Testis (tissue), 3 donors: ENCODE results near the gene WASF2. TPM values are rescaled to one million over a fixed set of nuclear protein-coding genes. Genes with fewer than 3 reads are reported as not detected.
"Not testable (repeated sequence)": the region's sequence is repeated elsewhere in the genome, so short reads cannot be mapped to it uniquely, and the experiment has no call there.

Experiments
- DNase-seq: peaks from one replicate; pipeline ENCODE4 v3.0.0-alpha.2; 2019
- H3K27ac ChIP-seq, 2 donors: fragments of 200-600 bp; sonication (generic); one replicate each; pipeline ENCODE4 v1.5.1; 2019
- H3K27me3 ChIP-seq: fragments of 200-600 bp; sonication (generic); one replicate; pipeline ENCODE4 v1.5.1; 2019
- H3K36me3 ChIP-seq: fragments of 200-600 bp; sonication (generic); one replicate; pipeline ENCODE4 v1.5.1; 2017; ENCODE audit warnings: low read depth; ENCODE audit errors: missing control alignments
- H3K4me1 ChIP-seq: fragments of 200-600 bp; sonication (generic); one replicate; pipeline ENCODE4 v1.5.1; 2019
- H3K4me3 ChIP-seq, 2 donors: fragments of 200-600 bp; sonication (generic); one replicate each; pipeline ENCODE4 v1.5.1; 2017 to 2019
- H3K9me3 ChIP-seq: fragments of 200-600 bp; sonication (generic); one replicate; pipeline ENCODE4 v1.5.1; 2017
- CTCF ChIP-seq, 3 experiments: fragments of 450-650 bp in 2 of 3; fragments of 200-600 bp in 1 of 3; sonication (generic) in 1 of 3; IDR thresholded peaks; one replicate each; pipeline ENCODE4 v1.5.1; 2016 to 2019; ENCODE audit warnings: antibody characterized with exemption in 3 of 3, mild to moderate bottlenecking in 2 of 3, moderate library complexity in 1 of 3
- POLR2A ChIP-seq: fragments of 450-650 bp; IDR thresholded peaks from one replicate; pipeline ENCODE4 v1.6.1; 2017; ENCODE audit warnings: antibody characterized with exemption, mild to moderate bottlenecking, moderate library complexity
- WGBS, 2 donors: methylation state at CpG; one replicate each; pipeline ENCODE4 v1.1.5; 2018; 5-methylcytosine and 5-hydroxymethylcytosine counted together
- intact Hi-C: fragments of 100-400 bp; cut with DNase I; formaldehyde crosslinking; loops from one replicate; pipeline ENCODE4 v1.15.1; 2023; ENCODE audit warnings: low total_unique reads
- polyA plus RNA-seq: library from polyadenylated mRNA; stranded (reverse); fragments of 350-450 nt; fragmentation: Illumina TruSeq; extraction: RNeasy Lipid Tissue Mini Kit (QIAGEN cat#74804); gene quantifications from one replicate; pipeline ENCODE4 v1.2.3, GENCODE V29; 2014; ENCODE audit warnings: low read depth, low replicate concordance; ENCODE audit not compliant: insufficient read depth
- total RNA-seq, 2 donors: library from RNA; depleted of rRNA; stranded (reverse); fragments of >200 nt; gene quantifications; one replicate each; pipeline ENCODE4 v1.2.3, GENCODE V29; 2016

Gene WASF2
- total and polyA plus RNA-seq, 3 donors from 2014 or later: 57.8 to 128 (median 58.0) TPM

- H3K9me3 ChIP-seq: no peaks in the 10 kb centered on the region
- 56 to 63% methylated on average over 2 to 4 of the region's 4 CpGs for WGBS, 2 donors
- H3K27ac ChIP-seq: peak overlapping the region in 1 of 2 donors; percentile 71
- H3K27me3 ChIP-seq: no peaks in the 10 kb centered on the region
- H3K4me1 ChIP-seq: peaks cover 31% of the 10 kb centered on the region
- no peaks in the 10 kb centered on the region for H3K36me3 ChIP-seq
- intact Hi-C loops: no loop called here
- TF ChIP-seq CTCF (IDR thresholded peaks at IDR 0.05): no peak
- TF ChIP-seq POLR2A: no peak
- no peak for DNase-seq
- H3K4me3 ChIP-seq: no peak overlapping the region
These were observed 83.6 kb downstream of the WASF2 start for GRCh38 chr1:27406362-27406680.

- 55 to 59% methylated on average over 10 to 13 of the region's 18 CpGs for WGBS, 2 donors
- H3K27me3 ChIP-seq, intact Hi-C loops, H3K9me3 ChIP-seq, DNase-seq, H3K36me3 ChIP-seq, H3K4me3 ChIP-seq: not testable (repeated sequence)
- H3K27ac ChIP-seq: peak overlapping the region in 1 of 2 donors; percentile 71
- peaks cover 31% of the 10 kb centered on the region for H3K4me1 ChIP-seq
These were observed 84.2 kb downstream of the WASF2 start for GRCh38 chr1:27405598-27406361.

GRCh38 chr1:27405074-27405473 lies 84.9 kb downstream of the WASF2 start:
- Histone ChIP-seq H3K9me3 (no peaks in the 10 kb centered on the region), H3K4me1 (peaks cover 31% of the 10 kb centered on the region), H3K36me3 (no peaks in the 10 kb centered on the region), H3K27ac (peak overlapping the region; percentile 33 to 64), H3K27me3 (no peaks in the 10 kb centered on the region), H3K4me3 (no peak overlapping the region)
- TF ChIP-seq CTCF (IDR thresholded peaks at IDR 0.05): no peak
- no peak for TF ChIP-seq POLR2A
- WGBS, 2 donors: 56% methylated on average over 11 to 13 of the region's 13 CpGs
- intact Hi-C loops: no loop called here
- DNase-seq: no peak

GRCh38 chr1:27403931-27404330 lies 86.0 kb downstream of the WASF2 start:
- DNase-seq: no peak
- intact Hi-C loops: no loop called here
- no peak for TF ChIP-seq CTCF (IDR thresholded peaks at IDR 0.05)
- no peak for TF ChIP-seq POLR2A
- Histone ChIP-seq H3K4me1 (peaks cover 31% of the 10 kb centered on the region), H3K27me3 (no peaks in the 10 kb centered on the region), H3K27ac (peak overlapping the region in 1 of 2 donors; percentile 64), H3K9me3 (no peaks in the 10 kb centered on the region), H3K36me3 (no peaks in the 10 kb centered on the region), H3K4me3 (no peak overlapping the region)

GRCh38 chr1:27403065-27403726 lies 86.8 kb downstream of the WASF2 start:
- Histone ChIP-seq H3K9me3 (no peaks in the 10 kb centered on the region), H3K27me3 (no peaks in the 10 kb centered on the region), H3K4me1 (peaks cover 31% of the 10 kb centered on the region), H3K27ac (peak overlapping the region in 1 of 2 donors; percentile 64), H3K4me3 (no peak overlapping the region), H3K36me3 (no peaks in the 10 kb centered on the region)
- 51 to 55% methylated on average over 11 to 24 of the region's 24 CpGs for WGBS, 2 donors
- intact Hi-C loops: no loop called here
- DNase-seq: peak; percentile 56
- TF ChIP-seq POLR2A (no peak), CTCF (IDR thresholded peaks at IDR 0.05) (peak in 1 of 3 experiments; percentile 16)
